GM12878 (cell line): ENCODE results near the gene SIRT2. TPM values are rescaled to one million over a fixed set of nuclear protein-coding genes. Genes with fewer than 3 reads are reported as not detected.

Experiments
- ATF3 ChIP-seq: IDR thresholded peaks from 2 replicates; pipeline ENCODE4 v1.6.1; 2011; ENCODE audit warnings: low read depth, mild to moderate bottlenecking, low read length, moderate library complexity, borderline replicate concordance; ENCODE audit errors: extremely low read depth
- BCL3 ChIP-seq: IDR thresholded peaks from 2 replicates; pipeline ENCODE4 v1.6.1; 2011; ENCODE audit warnings: borderline replicate concordance, low read depth, mild to moderate bottlenecking, moderate library complexity, low read length; ENCODE audit not compliant: insufficient read depth, poor library complexity, severe bottlenecking
- CREB1 ChIP-seq: IDR thresholded peaks from 2 replicates; pipeline ENCODE4 v1.6.1; 2012; ENCODE audit warnings: low read depth, mild to moderate bottlenecking, inconsistent platforms
- DPF2 ChIP-seq: fragments of 450-650 bp; IDR thresholded peaks from 2 replicates; pipeline ENCODE4 v1.6.1; 2017; ENCODE audit warnings: mild to moderate bottlenecking
- E4F1 ChIP-seq: fragments of 450-650 bp; IDR thresholded peaks from 2 replicates; pipeline ENCODE4 v1.6.1; 2018; ENCODE audit warnings: borderline replicate concordance, mild to moderate bottlenecking; ENCODE audit not compliant: partially characterized antibody
- HDAC2 ChIP-seq: fragments of 200-600 bp; sonication (generic); IDR thresholded peaks from 2 replicates; pipeline ENCODE4 v1.6.1; 2017
- HSF1 ChIP-seq: fragments of 150-350 bp; IDR thresholded peaks from 2 replicates; pipeline ENCODE4 v1.6.1; 2014; ENCODE audit warnings: mild to moderate bottlenecking, low read depth, low read length
- IKZF2 ChIP-seq, 2 experiments: fragments of 450-650 bp; IDR thresholded peaks; 2 replicates each; pipeline ENCODE4 v1.6.1; 2017; ENCODE audit warnings: mild to moderate bottlenecking in 2 of 2, moderate library complexity in 2 of 2
- IRF4 ChIP-seq: IDR thresholded peaks from 2 replicates; pipeline ENCODE4 v1.6.1; 2011; ENCODE audit warnings: low read depth, low read length
- MTA2 ChIP-seq: fragments of 450-650 bp; IDR thresholded peaks from 2 replicates; pipeline ENCODE4 v1.6.1; 2016; ENCODE audit warnings: low read depth, mild to moderate bottlenecking, moderate library complexity
- MYB ChIP-seq: fragments of 150-350 bp; IDR thresholded peaks from 2 replicates; pipeline ENCODE4 v1.6.1; 2014; ENCODE audit warnings: mild to moderate bottlenecking, low read depth, low read length, borderline replicate concordance
- POLR2A ChIP-seq: IDR thresholded peaks from 2 replicates; pipeline ENCODE4 v1.6.1; 2011; ENCODE audit warnings: low read depth, mild to moderate bottlenecking, low read length
- POLR2AphosphoS5 ChIP-seq: IDR thresholded peaks from 2 replicates; pipeline ENCODE4 v1.6.1; 2011; ENCODE audit warnings: mild to moderate bottlenecking, low read length, inconsistent platforms
- SIX5 ChIP-seq: IDR thresholded peaks from 2 replicates; pipeline ENCODE4 v1.6.1; 2011; ENCODE audit warnings: mild to moderate bottlenecking, low read depth, low read length, moderate library complexity; ENCODE audit not compliant: severe bottlenecking
- SMC3 ChIP-seq: IDR thresholded peaks from 2 replicates; pipeline ENCODE4 v1.6.1; 2011; ENCODE audit warnings: low read length, improper control_type of control experiment, borderline replicate concordance
- SUPT20H ChIP-seq: IDR thresholded peaks from 2 replicates; pipeline ENCODE4 v1.6.1; 2011; ENCODE audit warnings: low read depth, mild to moderate bottlenecking, low read length, moderate library complexity, borderline replicate concordance; ENCODE audit not compliant: control insufficient read depth
- TAF1 ChIP-seq: IDR thresholded peaks from 2 replicates; pipeline ENCODE4 v1.6.1; 2011; ENCODE audit warnings: mild to moderate bottlenecking, low read depth, low read length, borderline replicate concordance
- polyA plus RNA-seq, 11 experiments: library from polyadenylated mRNA; depleted of rRNA in 4 of 11; unstranded in 6 of 11; stranded (reverse) in 5 of 11; fragments of >200 nt; fragmentation: Nextera tagmentation in 4 of 11; fragmentation: Illumina TruSeq in 1 of 11; extraction: Ambion mirVana in 4 of 11; extraction: Trizol in 1 of 11; gene quantifications; 1 replicate in 1 of 11; 2 replicates in 10 of 11; pipeline versions ENCODE4 v1.2.1 to v1.2.3, GENCODE V29; 2011 to 2016; ENCODE audit warnings: inconsistent platforms in 2 of 11, missing spikeins in 2 of 11, low read depth in 1 of 11
- total RNA-seq, 4 experiments: library from RNA; depleted of rRNA in 3 of 4; stranded (reverse); fragments of >200 nt in 3 of 4; fragmentation: Illumina TruSeq in 1 of 4; extraction: Trizol in 1 of 4; gene quantifications; 2 replicates each; pipeline versions ENCODE4 v1.2.1 to v1.2.3, GENCODE V29; 2013 to 2021
- TF ChIP-seq, protein P1 (sequence below): fragments of 450-650 bp; IDR thresholded peaks from 2 replicates; pipeline ENCODE4 v1.6.1; 2017; ENCODE audit warnings: low read depth, mild to moderate bottlenecking, moderate library complexity
- TF ChIP-seq, protein P2 (sequence below): fragments of 450-650 bp; IDR thresholded peaks from 2 replicates; pipeline ENCODE4 v1.6.1; 2016; ENCODE audit warnings: mild to moderate bottlenecking

The SIRT2 gene
- total and polyA plus RNA-seq, 10 of the 15 experiments (the other 5 are each of a cell fraction or from before 2014, with no cell fraction given), result 1.4 to 38.7 (median 24.1) TPM

- no peak for TF ChIP-seq E4F1
- TF ChIP-seq CREB1, result peak; percentile 32; the same call in 1 of the 2 replicates
- no peak for TF ChIP-seq SMC3
- TF ChIP-seq, protein P1, sequence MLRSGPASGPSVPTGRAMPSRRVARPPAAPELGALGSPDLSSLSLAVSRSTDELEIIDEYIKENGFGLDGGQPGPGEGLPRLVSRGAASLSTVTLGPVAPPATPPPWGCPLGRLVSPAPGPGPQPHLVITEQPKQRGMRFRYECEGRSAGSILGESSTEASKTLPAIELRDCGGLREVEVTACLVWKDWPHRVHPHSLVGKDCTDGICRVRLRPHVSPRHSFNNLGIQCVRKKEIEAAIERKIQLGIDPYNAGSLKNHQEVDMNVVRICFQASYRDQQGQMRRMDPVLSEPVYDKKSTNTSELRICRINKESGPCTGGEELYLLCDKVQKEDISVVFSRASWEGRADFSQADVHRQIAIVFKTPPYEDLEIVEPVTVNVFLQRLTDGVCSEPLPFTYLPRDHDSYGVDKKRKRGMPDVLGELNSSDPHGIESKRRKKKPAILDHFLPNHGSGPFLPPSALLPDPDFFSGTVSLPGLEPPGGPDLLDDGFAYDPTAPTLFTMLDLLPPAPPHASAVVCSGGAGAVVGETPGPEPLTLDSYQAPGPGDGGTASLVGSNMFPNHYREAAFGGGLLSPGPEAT, result peak; percentile 59; the same call in 1 of the 2 replicates
- no peak for TF ChIP-seq SIX5
- no peak for TF ChIP-seq HDAC2
- TF ChIP-seq MTA2, result peak; percentile 40; the same call in 1 of the 2 replicates
- TF ChIP-seq DPF2, result peak; percentile 33; the same call in 1 of the 2 replicates
- no peak for TF ChIP-seq ATF3
- TF ChIP-seq SUPT20H, result no peak
- TF ChIP-seq, protein P2, sequence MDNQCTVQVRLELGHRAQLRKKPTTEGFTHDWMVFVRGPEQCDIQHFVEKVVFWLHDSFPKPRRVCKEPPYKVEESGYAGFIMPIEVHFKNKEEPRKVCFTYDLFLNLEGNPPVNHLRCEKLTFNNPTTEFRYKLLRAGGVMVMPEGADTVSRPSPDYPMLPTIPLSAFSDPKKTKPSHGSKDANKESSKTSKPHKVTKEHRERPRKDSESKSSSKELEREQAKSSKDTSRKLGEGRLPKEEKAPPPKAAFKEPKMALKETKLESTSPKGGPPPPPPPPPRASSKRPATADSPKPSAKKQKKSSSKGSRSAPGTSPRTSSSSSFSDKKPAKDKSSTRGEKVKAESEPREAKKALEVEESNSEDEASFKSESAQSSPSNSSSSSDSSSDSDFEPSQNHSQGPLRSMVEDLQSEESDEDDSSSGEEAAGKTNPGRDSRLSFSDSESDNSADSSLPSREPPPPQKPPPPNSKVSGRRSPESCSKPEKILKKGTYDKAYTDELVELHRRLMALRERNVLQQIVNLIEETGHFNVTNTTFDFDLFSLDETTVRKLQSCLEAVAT, result peak; percentile 10; the same call in 1 of the 2 replicates
- no peak for TF ChIP-seq BCL3
- TF ChIP-seq IRF4, result no peak
- peak; percentile 51 to 61; a peak in 3 of 4 replicates for TF ChIP-seq IKZF2 (IDR thresholded peaks at IDR 0.05)
- TF ChIP-seq POLR2A, result peak; percentile 84
- TF ChIP-seq POLR2AphosphoS5, result peak; percentile 78
- no peak for TF ChIP-seq HSF1
- no peak for TF ChIP-seq MYB
- peak; percentile 40; the same call in 1 of the 2 replicates for TF ChIP-seq TAF1
These were observed 47.0 kb downstream of the SIRT2 start (continued) for GRCh38 chr19:38852231-38853044.
